Measurements from ENCODE around the gene VAC14.

- no peak for TF ChIP-seq EZH2 (IDR thresholded peaks at IDR 0.05; ENCODE audit: borderline replicate concordance, insufficient read depth, low read length, poor library complexity, severe bottlenecking)
- TF ChIP-seq POLR2AphosphoS5 (IDR thresholded peaks at IDR 0.05): no peak
- TF ChIP-seq CTCF (IDR thresholded peaks at IDR 0.05; ENCODE audit: poor library complexity, severe bottlenecking): no peak
- no peak for TF ChIP-seq MXI1 (conservative IDR thresholded peaks at IDR 0.05; ENCODE audit: poor library complexity, severe bottlenecking)
Observed at GRCh38 chr16:70712359-70712758, 88.6 kb downstream of the VAC14 start.
